Right lobe of liver (tissue), 6 donors: Measurements from ENCODE around the gene SERPINE1. TPM values are rescaled to one million over a fixed set of nuclear protein-coding genes. Genes with fewer than 3 reads are reported as not detected.

Experiments
- ATAC-seq, 4 donors: fragments of 200-7000 bp; cut with Tn5 transposase; one replicate each; pipeline ENCODE4 v1.9.1; 2020; ENCODE audit warnings: mild to moderate bottlenecking in 4 of 4, moderate library complexity in 4 of 4
- DNase-seq, 3 donors: peaks; one replicate each; pipeline ENCODE4 v3.0.0-alpha.2; 2020
- H3K27ac ChIP-seq, 3 donors: fragments of 200-600 bp; one replicate each; pipeline ENCODE4 v1.8.0; 2022
- H3K27me3 ChIP-seq, 2 donors: fragments of 200-600 bp; one replicate each; pipeline ENCODE4 v1.8.0; 2022
- H3K36me3 ChIP-seq, 4 donors: fragments of 200-600 bp; sonication (generic) in 1 of 4; one replicate each; pipeline versions ENCODE4 v1.5.1 to v1.8.0; 2017 to 2022; ENCODE audit warnings: control low read depth in 1 of 4
- H3K4me1 ChIP-seq, 4 donors: fragments of 200-600 bp; sonication (generic) in 1 of 4; one replicate each; pipeline versions ENCODE4 v1.5.1 to v1.8.0; 2017 to 2022; ENCODE audit warnings: control low read depth in 1 of 4
- H3K4me3 ChIP-seq, 3 donors: fragments of 200-600 bp; one replicate each; pipeline ENCODE4 v1.8.0; 2022
- H3K9me3 ChIP-seq, 4 donors: fragments of 200-600 bp; sonication (generic) in 1 of 4; one replicate each; pipeline versions ENCODE4 v1.5.1 to v1.8.0; 2017 to 2022; ENCODE audit warnings: control low read depth in 1 of 4
- CTCF ChIP-seq, 4 donors: fragments of 200-600 bp in 3 of 4; fragments of 450-650 bp in 1 of 4; IDR thresholded peaks; one replicate each; pipeline versions ENCODE4 v1.5.1 to v1.8.0; 2016 to 2022; ENCODE audit warnings: antibody characterized with exemption in 4 of 4, mild to moderate bottlenecking in 2 of 4
- POLR2A ChIP-seq: fragments of 450-650 bp; IDR thresholded peaks from one replicate; pipeline ENCODE4 v1.6.1; 2017; ENCODE audit warnings: antibody characterized with exemption, mild to moderate bottlenecking
- WGBS: methylation state at CpG from one replicate; pipeline ENCODE4 v1.1.6; 2018; ENCODE audit warnings: low coverage, low lambda C conversion rate; ENCODE audit not compliant: insufficient coverage; ENCODE audit errors: missing lambda C conversion rate; 5-methylcytosine and 5-hydroxymethylcytosine counted together
- intact Hi-C, 2 donors: fragments of 100-400 bp; cut with DNase I; formaldehyde crosslinking; loops; one replicate each; pipeline versions ENCODE4 v1.11.2 to v1.14.1; 2022
- total RNA-seq, 6 experiments: library from RNA; depleted of rRNA in 2 of 6; stranded (reverse); fragments of >200 nt in 2 of 6; fragmentation: NEBNext Ultra II Directional in 3 of 6; extraction: Animal tissue kit (Norgen Biotek cat#: 25700) in 3 of 6; gene quantifications; one replicate each; pipeline versions ENCODE4 v1.1.0 to v1.2.4, GENCODE V29; 2016 to 2023
- donor health status: DM: no; HTN: yes; CAD: no.
- donor health status: DM: no; HTN: no; CAD: no.
- donor health status: DM: no; HTN: no; CAD: no.
- donor health status: DM: no; HTN: yes; CAD: no.
- donor health status: DM: no; HTN: yes; CAD: no.

The SERPINE1 gene
- total RNA-seq, 6 experiments from 2014 or later: 5.4 to 497 (median 98.6) TPM

DNA sequence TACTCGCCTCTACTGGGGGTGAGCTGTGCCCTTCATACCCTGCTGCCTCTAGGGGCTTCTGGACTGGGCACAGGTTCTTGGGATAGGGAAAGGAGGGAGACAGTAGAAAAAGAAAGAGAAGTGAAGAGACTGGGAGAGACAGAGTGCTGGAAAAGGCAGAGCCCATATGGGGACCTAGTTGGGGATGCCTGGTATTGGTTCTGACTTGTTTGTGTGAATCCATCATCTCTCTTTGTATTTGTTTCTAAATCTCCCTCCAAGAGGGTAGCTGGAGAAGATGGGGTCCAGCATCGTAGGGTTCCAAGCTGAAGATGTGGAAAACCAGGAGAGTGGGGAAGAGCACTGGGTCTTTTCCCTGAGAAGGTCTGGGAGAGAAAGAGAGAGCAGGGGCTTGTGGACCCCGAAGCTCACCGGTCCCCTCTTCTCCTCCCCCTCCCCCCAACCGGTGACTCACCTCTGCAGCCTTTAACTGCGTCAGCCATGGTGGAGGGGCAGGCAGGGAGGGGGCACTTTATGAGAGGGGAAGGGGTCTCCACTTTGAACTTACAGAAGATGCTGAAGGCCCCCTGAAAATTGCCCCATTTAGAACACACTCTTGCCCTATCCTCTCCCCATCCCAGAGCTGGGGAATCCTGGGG is 41.6 kb downstream of the SERPINE1 start:
- H3K4me1 ChIP-seq: peaks cover 0 to 26% (median 0%) of the 10 kb centered on the region in 4 donors
- H3K27me3 ChIP-seq: peaks cover 5 to 36% of the 10 kb centered on the region in 2 donors
- ATAC-seq (no peak), DNase-seq (no peak)
- no peaks in the 10 kb centered on the region for H3K36me3 ChIP-seq
- TF ChIP-seq POLR2A: no peak
- no peak overlapping the region for H3K4me3 ChIP-seq
- no peaks in the 10 kb centered on the region for H3K9me3 ChIP-seq
- intact Hi-C loops: loop anchor here in 1 of 2 donors (10.0 kb wide), 1 partner anchor 116 kb away; no protein-coding TSS in a partner anchor
- 3% methylated on average over 5 of the region's 6 CpGs for WGBS
- no peak overlapping the region for H3K27ac ChIP-seq

GRCh38 chr7:101169110-101169837 is 42.4 kb downstream of the SERPINE1 start:
- H3K27me3 ChIP-seq: peaks cover 5 to 41% of the 10 kb centered on the region in 2 donors
- TF ChIP-seq POLR2A (no peak), CTCF (IDR thresholded peaks at IDR 0.05) (no peak)
- no peaks in the 10 kb centered on the region for H3K9me3 ChIP-seq
- H3K4me3 ChIP-seq: no peak overlapping the region
- H3K4me1 ChIP-seq: peaks cover 0 to 30% (median 0%) of the 10 kb centered on the region in 4 donors
- DNase-seq (no peak), ATAC-seq (no peak)
- H3K27ac ChIP-seq: no peak overlapping the region
- whole genome bisulfite sequencing: under 1% methylated on average over 14 of the region's 18 CpGs
- intact Hi-C loops: loop anchor here in 1 of 2 donors (10.0 kb wide), 1 partner anchor 116 kb away; no protein-coding TSS in a partner anchor
- H3K36me3 ChIP-seq: no peaks in the 10 kb centered on the region

DNA sequence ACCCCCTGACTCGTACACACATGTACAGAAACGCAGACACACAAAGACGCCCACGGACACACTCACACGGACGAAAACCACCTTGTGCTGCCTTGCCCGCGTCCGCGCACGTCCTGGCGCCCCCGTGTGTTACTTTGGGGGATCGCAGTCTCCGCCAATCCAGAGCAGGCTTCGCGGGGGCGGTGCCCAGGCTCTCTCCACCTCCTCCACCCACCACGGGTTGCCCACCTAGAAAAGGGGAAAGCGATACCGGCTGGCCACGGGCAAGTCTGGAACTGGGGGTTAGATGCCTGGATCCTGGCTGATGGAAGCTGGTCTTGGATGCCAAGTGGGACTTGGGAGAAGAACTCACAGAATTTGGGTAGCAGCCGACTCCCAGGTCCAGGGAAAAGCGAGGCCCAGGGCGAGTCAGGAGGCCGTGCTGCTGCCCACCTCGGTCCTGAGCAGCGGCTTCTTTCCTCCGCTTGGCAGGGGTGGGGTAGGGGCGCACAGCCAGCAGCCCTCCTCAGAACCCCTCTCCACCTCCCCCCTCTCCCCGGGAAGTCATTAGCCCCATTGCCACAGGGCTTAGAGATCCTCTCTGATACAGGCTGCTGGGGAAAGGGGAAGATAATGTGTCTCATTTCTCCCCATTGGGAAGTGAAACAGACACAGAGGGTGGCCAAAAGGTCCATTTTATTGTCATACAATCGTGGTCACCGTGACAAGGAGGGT is 43.1 kb downstream of the SERPINE1 start:
- no peak overlapping the region for H3K4me3 ChIP-seq
- intact Hi-C loops: loop anchor here in 1 of 2 donors (10.0 kb wide), 1 partner anchor 115 kb away; no protein-coding TSS in a partner anchor
- 2% methylated on average over 26 of the region's 33 CpGs for WGBS
- DNase-seq: peak; percentile 75 to 77 (median 75)
- H3K27me3 ChIP-seq: peaks cover 5 to 41% of the 10 kb centered on the region in 2 donors
- ATAC-seq: peak; percentile 66 to 74 (median 70)
- H3K27ac ChIP-seq: no peak overlapping the region
- no peaks in the 10 kb centered on the region for H3K9me3 ChIP-seq
- peak; percentile 69 to 89 (median 86) for TF ChIP-seq CTCF (IDR thresholded peaks at IDR 0.05)
- no peak for TF ChIP-seq POLR2A
- peaks cover 0 to 29% (median 0%) of the 10 kb centered on the region in 4 donors for H3K4me1 ChIP-seq
- H3K36me3 ChIP-seq: no peaks in the 10 kb centered on the region

- TF ChIP-seq CTCF (IDR thresholded peaks at IDR 0.05): no peak
- TF ChIP-seq POLR2A: no peak
- WGBS: 10% methylated on average over 10 of the region's 17 CpGs
- Histone ChIP-seq H3K36me3 (no peaks in the 10 kb centered on the region), H3K9me3 (no peaks in the 10 kb centered on the region), H3K27ac (no peak overlapping the region), H3K4me1 (peaks cover 0 to 20% (median 0%) of the 10 kb centered on the region in 4 donors), H3K27me3 (peaks cover 5 to 42% of the 10 kb centered on the region in 2 donors), H3K4me3 (no peak overlapping the region)
- no peak for DNase-seq
- intact Hi-C loops: no loop called here
- no peak for ATAC-seq
These were observed 43.9 kb downstream of the SERPINE1 start for GRCh38 chr7:101170617-101171441.
